Mononuclear cell (primary cell): Measurements from ENCODE around the gene HPD. TPM values are rescaled to one million over a fixed set of nuclear protein-coding genes. Genes with fewer than 3 reads are reported as not detected.
"Not testable (repeated sequence)": the region's sequence is repeated elsewhere in the genome, so short reads cannot be mapped to it uniquely, and the experiment has no call there.

Experiments
- H3K27me3 ChIP-seq: 2 replicates; pipeline ENCODE4 v1.6.0; 2011; ENCODE audit warnings: low read length, control low read depth; ENCODE audit not compliant: insufficient read depth
- H3K4me1 ChIP-seq: 2 replicates; pipeline ENCODE4 v1.5.1; 2011; ENCODE audit warnings: mild to moderate bottlenecking, low read length, control low read depth; ENCODE audit not compliant: insufficient read depth
- H3K4me3 ChIP-seq: 2 replicates; pipeline ENCODE4 v1.5.1; 2011; ENCODE audit warnings: mild to moderate bottlenecking, low read length, moderate library complexity
- H3K9me3 ChIP-seq: 2 replicates; pipeline ENCODE4 v1.5.1; 2011; ENCODE audit warnings: low read depth, mild to moderate bottlenecking, control low read depth, low read length
- total RNA-seq: library from RNA; depleted of rRNA; stranded (reverse); fragments of >200 nt; gene quantifications from one replicate; pipeline ENCODE4 v1.2.3, GENCODE V29; 2012

The HPD gene
- total RNA-seq, 1 donor: not detected

DNA sequence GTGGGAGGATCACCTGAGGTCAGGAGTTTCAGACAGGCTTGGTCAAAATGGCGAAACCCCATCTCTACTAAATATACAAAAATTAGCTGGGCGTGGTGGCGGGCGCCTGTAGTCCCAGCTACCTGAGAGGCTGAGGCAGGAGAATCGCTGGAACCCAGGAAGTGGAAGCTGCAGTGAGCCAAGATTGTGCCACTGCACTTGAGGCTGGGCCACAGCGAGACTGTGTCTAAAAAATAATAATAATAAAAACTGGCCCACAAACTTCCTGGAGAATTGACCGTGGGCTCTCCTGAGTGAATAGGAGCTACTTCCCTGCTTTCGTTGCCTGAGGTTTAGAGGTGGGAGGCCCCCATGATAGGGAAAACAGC is 17.4 kb upstream of the HPD start:
- H3K9me3 ChIP-seq, H3K27me3 ChIP-seq: not testable (repeated sequence)
- H3K4me1 ChIP-seq: peaks cover 34% of the 10 kb centered on the region

DNA sequence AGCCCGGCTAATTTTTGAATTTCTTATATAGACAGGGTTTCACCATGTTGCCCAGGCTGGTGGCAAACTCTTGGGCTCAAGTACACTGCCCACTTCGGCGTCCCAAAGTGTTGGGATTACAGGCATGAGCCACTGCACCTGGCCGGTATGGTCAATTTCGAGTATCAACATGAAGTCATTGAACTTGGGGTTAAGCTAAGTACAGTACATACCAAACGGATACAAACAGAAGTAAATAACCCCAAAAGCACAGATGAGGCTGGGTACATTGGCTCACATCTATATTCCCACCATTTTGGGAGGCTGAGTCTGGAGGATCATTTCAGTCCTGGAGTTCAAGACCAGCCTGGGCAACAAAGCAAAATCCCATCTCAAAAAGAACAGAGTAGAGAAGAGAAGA is 16.9 kb upstream of the HPD start:
- Histone ChIP-seq H3K9me3 (no peaks in the 10 kb centered on the region), H3K4me1 (peaks cover 34% of the 10 kb centered on the region), H3K27me3 (no peaks in the 10 kb centered on the region), H3K4me3 (no peak overlapping the region)

More for the DNA sequence above, 17.4 kb upstream of the HPD start:
- H3K4me3 ChIP-seq: not testable (repeated sequence)

DNA sequence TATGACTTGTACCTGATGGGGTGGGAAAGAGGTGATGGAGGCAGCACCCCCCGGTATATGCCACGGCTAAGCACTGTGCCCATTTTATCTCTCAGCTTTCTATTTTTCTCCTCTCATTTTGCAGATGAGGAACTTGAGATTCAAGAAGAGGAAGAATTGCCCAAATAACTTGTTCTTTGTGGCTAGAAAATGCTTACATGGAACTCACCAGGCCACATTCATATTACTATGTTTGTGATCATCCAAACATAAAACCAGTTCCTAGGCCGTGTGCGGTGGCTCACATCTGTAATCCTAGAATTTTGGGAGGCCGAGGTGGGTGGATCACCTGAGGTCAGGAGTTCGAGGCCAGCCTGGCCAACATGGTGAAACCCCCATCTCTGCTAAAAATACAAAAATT is 15.4 kb upstream of the HPD start:
- no peaks in the 10 kb centered on the region for H3K27me3 ChIP-seq
- H3K4me3 ChIP-seq: no peak overlapping the region
- peaks cover 34% of the 10 kb centered on the region for H3K4me1 ChIP-seq
- no peaks in the 10 kb centered on the region for H3K9me3 ChIP-seq

DNA sequence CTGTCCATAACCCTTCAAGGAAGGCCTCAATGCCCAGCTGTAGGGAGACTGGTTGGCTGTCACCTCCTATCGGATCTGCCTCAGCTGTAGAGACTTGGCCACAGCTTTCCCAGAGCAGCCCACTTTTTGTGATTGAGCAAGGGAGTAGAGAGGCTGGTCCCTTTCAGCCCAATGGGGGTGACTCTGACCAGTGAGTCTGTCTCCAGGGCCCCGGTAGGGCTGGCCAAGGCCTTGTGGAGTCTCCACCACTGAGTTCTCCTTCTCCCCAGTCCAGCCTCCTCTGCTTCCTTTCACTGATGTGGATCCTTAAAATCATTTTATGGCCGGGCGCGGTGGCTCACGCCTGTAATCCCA is 14.5 kb upstream of the HPD start:
- H3K27me3 ChIP-seq: no peaks in the 10 kb centered on the region
- no peak overlapping the region for H3K4me3 ChIP-seq
- H3K4me1 ChIP-seq: peaks cover 34% of the 10 kb centered on the region
- no peaks in the 10 kb centered on the region for H3K9me3 ChIP-seq

DNA sequence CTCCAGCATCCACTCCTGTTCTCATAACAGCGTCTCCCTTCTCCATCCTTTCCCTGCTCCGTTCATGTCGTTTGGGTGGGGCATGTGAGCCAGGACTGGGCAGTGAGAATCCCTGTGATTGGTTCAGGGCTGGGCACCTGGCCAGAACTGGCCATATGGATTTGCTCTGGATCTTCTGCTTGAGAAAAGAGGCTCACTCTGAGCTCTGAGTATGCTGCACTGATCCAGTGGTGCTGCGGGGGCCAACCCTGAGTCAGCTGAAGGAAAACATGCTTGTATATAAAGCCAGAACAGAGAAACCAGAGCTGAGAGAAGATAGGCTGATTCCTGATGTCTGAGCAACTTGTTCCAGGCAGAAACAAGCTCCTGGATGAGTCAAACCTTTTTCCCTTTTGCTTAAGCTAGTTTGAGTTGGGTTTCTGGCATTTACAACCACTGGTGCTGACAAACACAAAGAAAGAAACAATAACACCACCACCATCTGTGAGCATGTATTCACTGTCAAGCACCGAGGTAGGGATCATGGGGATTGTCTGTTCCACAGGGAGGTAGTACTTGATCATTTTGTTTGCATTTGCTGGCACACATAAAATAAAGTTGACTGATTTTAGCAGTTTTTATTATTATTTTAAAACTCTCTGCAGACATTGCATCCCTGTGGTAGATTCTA is 14.0 kb upstream of the HPD start:
- Histone ChIP-seq H3K9me3 (no peaks in the 10 kb centered on the region), H3K4me3 (no peak overlapping the region), H3K27me3 (no peaks in the 10 kb centered on the region), H3K4me1 (peaks cover 31% of the 10 kb centered on the region)

DNA sequence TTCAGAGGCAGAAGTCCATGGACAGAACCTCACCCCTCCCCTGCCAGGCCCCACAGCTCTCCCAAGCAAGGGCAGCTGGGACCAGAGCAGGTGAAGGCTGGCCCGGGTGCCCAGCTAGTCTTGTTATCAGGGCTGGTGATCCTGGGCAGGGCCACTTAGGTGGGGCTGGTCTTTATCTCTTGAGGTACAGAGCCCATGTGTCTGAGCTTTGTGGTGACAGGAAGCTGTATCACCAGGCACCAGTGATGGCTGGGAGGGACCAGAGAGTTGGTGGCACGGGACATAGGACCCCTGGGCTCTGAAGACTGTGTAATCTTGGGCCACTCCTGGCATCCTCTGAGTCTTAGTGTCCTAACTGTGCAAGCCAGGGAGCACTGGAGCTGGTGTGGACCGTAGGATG is 12.8 kb upstream of the HPD start:
- Histone ChIP-seq H3K9me3 (no peaks in the 10 kb centered on the region), H3K27me3 (no peaks in the 10 kb centered on the region), H3K4me1 (peaks cover 21% of the 10 kb centered on the region), H3K4me3 (no peak overlapping the region)

DNA sequence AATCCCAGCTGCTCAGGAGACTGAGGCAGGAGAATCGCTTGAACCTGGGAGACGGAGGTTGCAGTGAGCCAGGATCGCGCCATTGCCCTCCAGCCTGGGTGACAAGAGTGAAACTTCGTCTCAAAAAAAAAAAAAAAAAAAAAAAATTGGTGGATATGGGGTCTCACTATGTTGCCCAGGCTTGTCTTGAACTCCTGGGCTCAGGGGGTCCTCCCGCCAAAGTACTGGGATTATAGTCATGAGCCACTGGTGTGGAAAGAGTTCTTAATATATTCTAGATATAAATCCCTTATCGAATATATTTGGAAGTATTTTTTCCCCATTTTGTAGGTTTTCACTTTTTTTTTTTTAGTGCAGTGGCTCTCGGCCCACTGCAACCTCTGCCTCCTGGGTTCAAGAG is 10.6 kb upstream of the HPD start:
- not testable (repeated sequence) for H3K9me3 ChIP-seq, H3K27me3 ChIP-seq, H3K4me3 ChIP-seq, H3K4me1 ChIP-seq

DNA sequence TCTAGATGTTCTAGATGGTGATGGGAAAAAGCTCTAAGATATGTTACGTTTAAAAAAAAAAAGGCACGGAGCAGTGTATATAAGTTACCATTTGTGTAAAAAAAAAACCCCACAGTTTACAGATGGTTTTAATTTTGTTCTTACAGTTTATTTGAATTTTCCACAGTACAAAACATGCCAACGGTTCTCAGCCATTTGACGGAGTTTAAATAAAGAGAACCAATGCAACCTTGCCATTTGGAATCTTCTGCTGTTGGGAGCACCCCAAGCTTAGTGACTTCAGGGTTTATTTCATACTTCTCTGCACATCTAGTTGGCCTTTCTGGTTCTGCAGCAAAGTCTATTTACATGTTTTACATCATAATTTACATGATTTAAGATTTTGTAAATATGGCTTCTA is 7.7 kb upstream of the HPD start:
- Histone ChIP-seq H3K4me3 (no peak overlapping the region), H3K9me3 (no peaks in the 10 kb centered on the region), H3K4me1 (no peaks in the 10 kb centered on the region), H3K27me3 (no peaks in the 10 kb centered on the region)

DNA sequence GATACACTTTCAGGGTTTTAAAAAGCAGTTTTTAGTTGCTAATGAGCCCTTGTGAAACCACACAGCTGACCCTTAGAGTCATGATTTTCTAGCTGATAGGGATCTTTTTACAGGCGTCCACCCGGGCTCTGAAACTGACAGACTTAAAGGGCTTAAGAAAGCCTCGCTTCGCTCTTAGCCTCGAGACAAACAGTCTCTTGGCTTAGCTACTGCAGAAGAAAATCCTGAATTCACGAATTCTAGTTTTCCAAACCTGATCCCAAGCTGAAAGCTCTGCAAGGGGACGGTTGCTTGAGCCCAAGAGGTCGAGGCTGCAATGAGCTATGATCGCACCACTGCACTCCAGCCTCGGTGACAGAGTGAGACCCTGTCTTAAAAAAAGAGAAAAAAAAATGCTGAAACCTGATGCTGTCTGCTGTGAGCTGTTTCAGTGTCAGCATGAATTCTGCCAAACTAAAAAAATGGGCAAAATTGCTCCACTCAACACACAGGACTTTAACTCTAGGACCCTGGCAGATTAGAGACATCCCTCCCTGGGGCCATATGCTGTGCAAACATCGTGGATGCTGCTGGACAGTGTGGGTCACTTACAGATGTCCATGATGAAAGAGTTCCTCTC is 3.1 kb upstream of the HPD start:
- Histone ChIP-seq H3K27me3 (no peaks in the 10 kb centered on the region), H3K9me3 (no peaks in the 10 kb centered on the region), H3K4me1 (no peaks in the 10 kb centered on the region), H3K4me3 (no peak overlapping the region)

DNA sequence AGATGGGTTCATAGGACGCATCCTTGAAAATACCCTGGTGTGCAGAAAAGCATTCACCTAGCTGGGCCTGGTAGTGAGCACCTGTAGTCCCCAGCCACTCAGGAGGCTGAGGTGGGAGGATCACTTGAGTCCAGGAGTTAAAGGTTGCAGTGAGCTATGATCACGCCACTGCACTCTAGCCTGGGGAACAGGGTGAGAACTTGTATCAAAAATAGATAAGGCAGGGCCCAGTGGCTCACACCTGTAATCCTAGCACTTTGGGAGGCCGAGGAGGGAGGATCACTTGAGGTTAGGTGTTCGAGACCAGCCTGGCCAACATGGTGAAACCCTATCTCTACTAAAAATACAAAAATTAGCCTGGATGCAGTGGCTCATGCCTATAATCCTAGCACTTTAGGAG is 2.0 kb upstream of the HPD start:
- H3K4me3 ChIP-seq, H3K27me3 ChIP-seq, H3K4me1 ChIP-seq, H3K9me3 ChIP-seq: not testable (repeated sequence)

DNA sequence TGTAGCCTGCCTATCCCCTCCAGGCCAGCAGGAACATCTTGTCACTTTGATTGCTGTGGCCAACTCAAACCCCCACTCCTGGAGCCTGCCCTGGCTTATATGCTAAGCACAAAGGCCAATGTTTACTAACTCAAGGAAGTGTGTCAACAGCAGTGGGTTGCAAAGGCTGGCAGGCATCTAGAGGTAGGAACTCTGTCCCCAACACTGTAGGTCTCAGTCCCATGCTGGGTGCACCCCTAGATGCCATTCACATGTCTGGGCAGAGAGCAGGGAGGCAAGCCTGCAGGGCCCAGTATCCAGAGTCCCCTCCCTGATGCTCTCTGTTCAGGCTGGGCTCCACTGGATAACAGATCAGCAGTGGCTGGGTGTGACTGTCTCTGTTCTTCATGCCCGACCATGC is 1.6 kb upstream of the HPD start:
- Histone ChIP-seq H3K27me3 (no peaks in the 10 kb centered on the region), H3K4me3 (no peak overlapping the region), H3K9me3 (no peaks in the 10 kb centered on the region), H3K4me1 (peaks cover 4% of the 10 kb centered on the region)

DNA sequence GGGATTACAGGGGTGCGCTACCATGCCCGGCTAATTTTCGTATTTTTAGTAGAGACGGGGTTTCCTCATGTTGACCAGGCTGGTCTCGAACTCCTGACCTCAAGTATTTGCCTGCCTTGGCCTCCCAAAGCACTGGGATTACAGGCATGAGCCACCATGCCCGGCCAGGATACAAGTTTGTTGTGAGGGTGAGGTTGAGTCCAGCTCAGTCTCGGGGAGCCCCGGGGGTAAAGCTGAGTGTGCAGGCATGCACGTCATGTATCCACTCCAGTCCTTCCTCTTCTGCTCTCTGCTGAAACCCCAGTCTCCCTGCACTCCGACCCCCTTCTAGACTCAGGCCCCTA is 369 bp downstream of the HPD start:
- H3K4me1 ChIP-seq: peaks cover 4% of the 10 kb centered on the region
- H3K4me3 ChIP-seq: no peak overlapping the region
- H3K9me3 ChIP-seq: no peaks in the 10 kb centered on the region
- H3K27me3 ChIP-seq: no peaks in the 10 kb centered on the region

DNA sequence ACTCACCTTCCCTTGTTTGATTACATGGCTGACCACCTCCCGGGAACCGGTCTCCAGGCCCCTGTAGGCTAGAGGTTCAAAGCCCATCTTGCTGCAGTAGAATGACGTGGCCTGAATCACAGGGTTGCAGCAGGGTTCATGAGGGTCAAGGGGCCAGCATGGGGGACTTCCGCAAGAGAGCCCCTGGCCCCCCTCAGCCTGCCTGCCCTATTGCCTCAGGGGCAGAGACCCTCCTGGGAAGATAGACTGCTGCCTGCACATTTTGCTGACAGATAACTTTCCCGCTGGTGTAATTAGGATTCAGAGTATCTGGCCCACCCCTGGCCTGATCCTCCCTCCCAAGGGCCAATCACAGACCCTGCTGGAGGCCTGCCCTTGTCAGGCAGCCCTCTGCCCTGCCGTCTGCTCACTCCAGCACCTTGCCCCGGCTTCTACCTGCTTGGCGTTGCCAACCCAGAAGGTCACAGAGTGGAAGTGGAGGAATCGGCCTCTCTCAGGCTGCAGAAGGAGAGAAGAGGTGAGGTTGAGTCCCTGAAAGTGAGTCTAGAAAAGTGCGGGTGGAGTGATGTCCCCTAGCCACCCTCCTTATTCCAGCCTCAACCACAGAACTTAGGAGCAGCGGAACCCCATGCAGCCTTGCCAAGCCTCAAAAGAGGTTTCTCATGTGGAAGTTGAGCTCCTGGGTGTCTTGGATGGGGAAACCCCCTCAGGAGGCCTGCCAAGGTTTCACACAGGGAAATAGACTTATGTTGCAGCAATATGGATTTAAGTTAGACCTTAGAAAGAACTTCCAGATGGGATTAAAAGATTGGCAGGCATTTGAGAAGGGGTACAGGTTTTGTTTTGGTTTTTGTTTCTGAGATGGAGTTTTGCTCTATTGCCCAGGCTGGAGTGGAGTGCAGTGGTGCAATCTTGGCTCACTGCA is 1.1 kb downstream of the HPD start:
- Histone ChIP-seq H3K4me1 (peaks cover 4% of the 10 kb centered on the region), H3K9me3 (no peaks in the 10 kb centered on the region), H3K4me3 (no peak overlapping the region), H3K27me3 (no peaks in the 10 kb centered on the region)

DNA sequence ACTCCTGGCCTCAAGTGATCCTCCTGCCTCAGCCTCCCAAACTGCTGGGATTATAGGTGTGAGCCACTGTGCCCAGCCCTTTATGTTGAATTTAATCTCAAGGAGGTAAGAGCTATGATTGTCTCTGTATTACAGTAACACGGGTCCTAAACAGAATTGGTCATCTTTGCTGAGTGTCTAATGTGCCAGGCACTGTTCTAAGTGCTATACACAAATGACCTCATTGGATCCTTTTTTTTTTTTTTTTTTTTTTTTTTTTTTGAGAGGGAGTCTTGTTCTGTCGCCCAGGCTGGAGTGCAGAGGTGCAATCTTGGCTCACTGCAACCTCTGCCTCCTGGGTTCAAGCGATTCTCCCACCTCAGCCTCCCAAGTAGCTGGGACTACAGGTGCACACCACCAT is 6.3 kb downstream of the HPD start:
- H3K27me3 ChIP-seq, H3K9me3 ChIP-seq, H3K4me1 ChIP-seq, H3K4me3 ChIP-seq: not testable (repeated sequence)

DNA sequence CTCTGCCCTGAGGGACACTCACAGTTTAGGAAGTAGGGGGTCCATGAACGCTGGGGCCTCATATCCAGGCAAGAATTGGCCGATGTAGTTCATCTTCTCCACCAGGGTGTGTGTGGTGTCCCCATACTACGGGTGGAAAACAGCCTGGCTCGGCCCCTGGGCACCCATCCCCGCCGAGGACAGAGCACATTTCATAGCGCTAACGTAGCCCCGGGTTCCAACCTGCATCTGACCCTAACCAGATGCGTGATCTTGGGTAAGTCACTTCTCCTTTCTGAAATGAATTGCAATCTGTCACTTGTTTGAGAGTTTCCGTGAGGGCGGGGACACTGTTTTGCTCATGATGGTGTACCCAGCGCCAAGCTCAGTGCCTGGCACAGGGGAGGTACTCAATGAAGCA is 9.0 kb downstream of the HPD start:
- no peaks in the 10 kb centered on the region for H3K27me3 ChIP-seq
- H3K4me1 ChIP-seq: peaks cover 3% of the 10 kb centered on the region
- no peak overlapping the region for H3K4me3 ChIP-seq
- no peaks in the 10 kb centered on the region for H3K9me3 ChIP-seq

DNA sequence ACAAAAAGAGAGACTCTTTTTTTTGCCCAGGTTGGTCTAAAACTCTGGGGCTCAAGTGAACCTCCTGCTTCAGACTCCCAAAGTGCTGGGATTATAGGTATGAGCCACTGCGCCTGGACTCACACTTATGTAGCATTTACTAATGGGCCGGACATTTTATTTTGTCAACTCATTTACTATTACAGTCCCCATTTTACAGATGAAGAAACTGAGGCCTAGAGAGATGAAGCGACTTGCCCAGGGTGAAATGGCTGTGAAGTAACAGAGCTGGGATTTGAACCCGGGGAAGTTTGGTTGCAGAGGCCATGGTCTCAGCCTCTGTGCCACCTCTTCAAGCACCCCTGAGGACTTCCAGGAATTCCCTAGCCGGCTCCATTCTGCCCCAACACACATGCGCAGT is 9.4 kb downstream of the HPD start:
- peaks cover 3% of the 10 kb centered on the region for H3K4me1 ChIP-seq
- H3K9me3 ChIP-seq: no peaks in the 10 kb centered on the region
- no peak overlapping the region for H3K4me3 ChIP-seq
- H3K27me3 ChIP-seq: no peaks in the 10 kb centered on the region
